ENCODE measurements around the gene PTPN22. TPM values are rescaled to one million over a fixed set of nuclear protein-coding genes. Genes with fewer than 3 reads are reported as not detected.

PTPN22 gene
- total and polyA plus RNA-seq, 2 donors from 2014 or later, result 0.32 to 6.6 TPM

DNA sequence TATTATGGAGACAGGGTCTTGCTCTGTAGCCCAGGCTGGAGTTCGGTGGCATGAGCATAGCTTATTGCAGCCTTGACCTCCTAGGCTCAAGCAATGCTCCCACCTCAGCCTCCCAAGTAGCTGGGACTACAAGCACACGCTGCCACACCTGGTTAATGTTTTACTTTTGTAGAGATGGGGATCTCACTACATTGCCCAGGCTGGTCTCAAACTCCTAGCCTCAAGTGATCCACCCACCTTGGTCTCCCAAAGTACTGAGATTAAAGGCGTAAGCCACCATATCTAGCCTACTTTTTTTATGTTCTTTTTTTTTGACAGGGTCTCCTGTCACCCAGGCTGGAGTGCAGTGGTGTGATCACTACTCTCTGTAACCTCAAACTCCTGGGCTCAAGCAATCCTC, 21.8 kb upstream of the PTPN22 start:
- peaks cover 4 to 25% (median 15%) of the 10 kb centered on the region in 3 donors for H3K36me3 ChIP-seq (ENCODE audit: control insufficient read depth in 2 of 3, insufficient read depth in 3 of 3, low read length in 3 of 3)
- no peak overlapping the region for H3K9ac ChIP-seq (ENCODE audit: low read length in 3 of 3)
- no peaks in the 10 kb centered on the region for H3K9me3 ChIP-seq (ENCODE audit: control insufficient read depth in 2 of 3, insufficient read depth in 1 of 3, low read length in 3 of 3)
- H3K4me1 ChIP-seq (ENCODE audit: control insufficient read depth in 2 of 3, insufficient read depth in 2 of 3, low read depth in 1 of 3, low read length in 3 of 3), result no peaks in the 10 kb centered on the region
- intact Hi-C loops (cut with DNase I), result no loop called here
- no peak overlapping the region for H3K27ac ChIP-seq (ENCODE audit: low read depth in 2 of 2, low read length in 2 of 2)
- TF ChIP-seq, protein P1, sequence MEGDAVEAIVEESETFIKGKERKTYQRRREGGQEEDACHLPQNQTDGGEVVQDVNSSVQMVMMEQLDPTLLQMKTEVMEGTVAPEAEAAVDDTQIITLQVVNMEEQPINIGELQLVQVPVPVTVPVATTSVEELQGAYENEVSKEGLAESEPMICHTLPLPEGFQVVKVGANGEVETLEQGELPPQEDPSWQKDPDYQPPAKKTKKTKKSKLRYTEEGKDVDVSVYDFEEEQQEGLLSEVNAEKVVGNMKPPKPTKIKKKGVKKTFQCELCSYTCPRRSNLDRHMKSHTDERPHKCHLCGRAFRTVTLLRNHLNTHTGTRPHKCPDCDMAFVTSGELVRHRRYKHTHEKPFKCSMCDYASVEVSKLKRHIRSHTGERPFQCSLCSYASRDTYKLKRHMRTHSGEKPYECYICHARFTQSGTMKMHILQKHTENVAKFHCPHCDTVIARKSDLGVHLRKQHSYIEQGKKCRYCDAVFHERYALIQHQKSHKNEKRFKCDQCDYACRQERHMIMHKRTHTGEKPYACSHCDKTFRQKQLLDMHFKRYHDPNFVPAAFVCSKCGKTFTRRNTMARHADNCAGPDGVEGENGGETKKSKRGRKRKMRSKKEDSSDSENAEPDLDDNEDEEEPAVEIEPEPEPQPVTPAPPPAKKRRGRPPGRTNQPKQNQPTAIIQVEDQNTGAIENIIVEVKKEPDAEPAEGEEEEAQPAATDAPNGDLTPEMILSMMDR (IDR thresholded peaks at IDR 0.05; ENCODE audit: borderline replicate concordance, extremely low read depth, insufficient read depth), result no peak
- no peak for FAIRE-seq
- no peak for DNase-seq
- no peaks in the 10 kb centered on the region for H3K27me3 ChIP-seq (ENCODE audit: control insufficient read depth, insufficient read depth, low read length)
- no peak overlapping the region for H3K4me3 ChIP-seq (ENCODE audit: low read length in 3 of 3)

DNA sequence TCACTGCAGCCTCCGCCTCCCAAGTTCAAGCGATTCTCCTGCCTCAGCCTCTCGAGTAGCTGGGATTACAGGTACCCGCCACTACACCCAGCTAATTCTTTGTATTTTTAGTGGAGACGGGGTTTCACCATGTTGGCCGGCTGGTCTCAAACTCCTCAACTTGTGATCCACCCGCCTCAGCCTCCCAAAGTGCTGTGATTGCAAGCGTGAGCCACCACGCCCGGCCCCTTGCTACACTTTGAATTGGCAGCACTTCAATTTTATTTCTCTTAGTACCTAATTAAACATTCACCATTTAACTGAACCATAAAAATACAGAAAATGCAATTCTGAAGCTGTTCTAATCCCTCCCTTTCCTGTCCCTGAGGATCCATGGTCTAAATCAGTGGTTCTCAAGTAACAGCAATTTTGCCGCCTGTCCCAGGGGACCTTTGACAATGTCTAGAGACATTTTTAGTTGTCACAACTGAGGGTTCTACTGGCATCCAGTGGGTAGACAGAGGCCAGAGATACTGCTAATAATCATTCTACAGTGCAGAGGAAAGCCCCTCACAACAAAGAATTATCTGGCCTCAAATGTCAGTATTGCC, 20.2 kb upstream of the PTPN22 start:
- H3K36me3 ChIP-seq (ENCODE audit: control insufficient read depth in 2 of 3, insufficient read depth in 3 of 3, low read length in 3 of 3), result peaks cover 0 to 13% (median 9%) of the 10 kb centered on the region in 3 donors
- no peaks in the 10 kb centered on the region for H3K27me3 ChIP-seq (ENCODE audit: control insufficient read depth, insufficient read depth, low read length)
- intact Hi-C loops (cut with DNase I), result no loop called here
- no peak overlapping the region for H3K9ac ChIP-seq (ENCODE audit: low read length in 3 of 3)
- no peak overlapping the region for H3K27ac ChIP-seq (ENCODE audit: low read depth in 2 of 2, low read length in 2 of 2)
- DNase-seq, result no peak
- FAIRE-seq, result no peak
- H3K9me3 ChIP-seq (ENCODE audit: control insufficient read depth in 2 of 3, insufficient read depth in 1 of 3, low read length in 3 of 3), result no peaks in the 10 kb centered on the region
- H3K4me1 ChIP-seq (ENCODE audit: control insufficient read depth in 2 of 3, insufficient read depth in 2 of 3, low read depth in 1 of 3, low read length in 3 of 3), result no peaks in the 10 kb centered on the region
- TF ChIP-seq, protein P1 (IDR thresholded peaks at IDR 0.05; ENCODE audit: borderline replicate concordance, extremely low read depth, insufficient read depth), result no peak
- H3K4me3 ChIP-seq (ENCODE audit: low read length in 3 of 3), result no peak overlapping the region

DNA sequence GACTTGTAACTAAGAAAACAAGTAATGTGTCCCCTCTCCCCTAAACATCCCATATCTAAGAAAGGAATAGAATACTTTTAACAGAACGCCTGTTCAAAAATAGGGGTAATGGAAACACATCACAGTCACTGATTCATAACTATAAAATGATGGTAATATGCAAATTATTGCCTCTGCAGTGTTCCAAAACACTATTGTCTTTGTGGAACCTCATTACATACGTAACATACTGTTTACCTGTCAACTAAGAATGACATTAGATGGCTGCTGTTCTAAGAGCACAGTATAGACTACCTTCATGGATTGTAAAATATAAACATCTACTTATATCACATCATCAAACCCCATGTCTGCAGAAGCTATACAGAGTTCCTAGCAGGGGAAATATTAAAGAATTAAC, 19.3 kb upstream of the PTPN22 start:
- no peaks in the 10 kb centered on the region for H3K27me3 ChIP-seq (ENCODE audit: control insufficient read depth, insufficient read depth, low read length)
- FAIRE-seq, result no peak
- H3K9me3 ChIP-seq (ENCODE audit: control insufficient read depth in 2 of 3, insufficient read depth in 1 of 3, low read length in 3 of 3), result no peaks in the 10 kb centered on the region
- H3K4me3 ChIP-seq (ENCODE audit: low read length in 3 of 3), result no peak overlapping the region
- no peak overlapping the region for H3K27ac ChIP-seq (ENCODE audit: low read depth in 2 of 2, low read length in 2 of 2)
- no peaks in the 10 kb centered on the region for H3K4me1 ChIP-seq (ENCODE audit: control insufficient read depth in 2 of 3, insufficient read depth in 2 of 3, low read depth in 1 of 3, low read length in 3 of 3)
- no peak for DNase-seq
- TF ChIP-seq, protein P1 (IDR thresholded peaks at IDR 0.05; ENCODE audit: borderline replicate concordance, extremely low read depth, insufficient read depth), result no peak
- no peak overlapping the region for H3K9ac ChIP-seq (ENCODE audit: low read length in 3 of 3)
- intact Hi-C loops (cut with DNase I), result no loop called here
- H3K36me3 ChIP-seq (ENCODE audit: control insufficient read depth in 2 of 3, insufficient read depth in 3 of 3, low read length in 3 of 3), result peaks cover 0 to 6% (median 6%) of the 10 kb centered on the region in 3 donors

All from kidney (tissue), 14 donors.